ENCODE data around the gene OR6B2.

OR6B2 gene

GRCh38 chr2:240066489-240066888 is 36.3 kb upstream of the OR6B2 start:
- no peak overlapping the region for H3K4me3 ChIP-seq (ENCODE audit: low read length)
- no peak for DNase-seq (ENCODE audit: low read depth)
- no peak for TF ChIP-seq CTCF (conservative IDR thresholded peaks at IDR 0.05; ENCODE audit: low read length)

GRCh38 chr2:240064898-240065297 is 34.7 kb upstream of the OR6B2 start:
- TF ChIP-seq CTCF (conservative IDR thresholded peaks at IDR 0.05; ENCODE audit: low read length) = no peak
- H3K4me3 ChIP-seq (ENCODE audit: low read length) = no peak overlapping the region
- DNase-seq (ENCODE audit: low read depth) = no peak

GRCh38 chr2:240060977-240061591 is 30.9 kb upstream of the OR6B2 start:
- peak; percentile 73 for TF ChIP-seq CTCF (conservative IDR thresholded peaks at IDR 0.05; ENCODE audit: low read length)
- DNase-seq (ENCODE audit: low read depth) = peak; percentile 53
- H3K4me3 ChIP-seq (ENCODE audit: low read length) = no peak overlapping the region

- H3K4me3 ChIP-seq (ENCODE audit: low read length) = no peak overlapping the region
- DNase-seq (ENCODE audit: low read depth) = no peak
- no peak for TF ChIP-seq CTCF (conservative IDR thresholded peaks at IDR 0.05; ENCODE audit: low read length)
Observed at GRCh38 chr2:240056678-240057077, 26.4 kb upstream of the OR6B2 start.

- no peak for DNase-seq (ENCODE audit: low read depth)
- TF ChIP-seq CTCF (conservative IDR thresholded peaks at IDR 0.05; ENCODE audit: low read length) = no peak
- H3K4me3 ChIP-seq (ENCODE audit: low read length) = no peak overlapping the region
Observed at GRCh38 chr2:240055177-240055917, 25.1 kb upstream of the OR6B2 start.

GRCh38 chr2:240053173-240054155 is 23.2 kb upstream of the OR6B2 start, which contains the start of gene OR6B3:
Gene OR6B3, minus strand, starts transcription at chr2:240053521.
- TF ChIP-seq CTCF (conservative IDR thresholded peaks at IDR 0.05; ENCODE audit: low read length) = no peak
- no peak for DNase-seq (ENCODE audit: low read depth)
- no peak within 1 kb of the TSS for H3K4me3 ChIP-seq (ENCODE audit: low read length)
